Stimulated activated CD4-positive, alpha-beta T cell treated with anti-CD3 and anti-CD28 coated beads, Interleukin-15, amount 100 ng/mL, for 48 hours (primary cell): ENCODE results near the gene RINT1.
"Not testable (repeated sequence)": the region's sequence is repeated elsewhere in the genome, so short reads cannot be mapped to it uniquely, and the experiment has no call there.

Experiments used
- DNase-seq, 2 donors: peaks; one replicate each; pipeline ENCODE4 v3.0.0-alpha.2; 2020; ENCODE audit warnings: low read depth in 2 of 2

The RINT1 gene

GRCh38 chr7:105531792-105532671 lies at the start of gene RINT1:
Gene RINT1 (plus strand): TSS chr7:105532201. CDS start chr7:105532316, 115 bp downstream.
- peak; percentile 87 for DNase-seq

DNA sequence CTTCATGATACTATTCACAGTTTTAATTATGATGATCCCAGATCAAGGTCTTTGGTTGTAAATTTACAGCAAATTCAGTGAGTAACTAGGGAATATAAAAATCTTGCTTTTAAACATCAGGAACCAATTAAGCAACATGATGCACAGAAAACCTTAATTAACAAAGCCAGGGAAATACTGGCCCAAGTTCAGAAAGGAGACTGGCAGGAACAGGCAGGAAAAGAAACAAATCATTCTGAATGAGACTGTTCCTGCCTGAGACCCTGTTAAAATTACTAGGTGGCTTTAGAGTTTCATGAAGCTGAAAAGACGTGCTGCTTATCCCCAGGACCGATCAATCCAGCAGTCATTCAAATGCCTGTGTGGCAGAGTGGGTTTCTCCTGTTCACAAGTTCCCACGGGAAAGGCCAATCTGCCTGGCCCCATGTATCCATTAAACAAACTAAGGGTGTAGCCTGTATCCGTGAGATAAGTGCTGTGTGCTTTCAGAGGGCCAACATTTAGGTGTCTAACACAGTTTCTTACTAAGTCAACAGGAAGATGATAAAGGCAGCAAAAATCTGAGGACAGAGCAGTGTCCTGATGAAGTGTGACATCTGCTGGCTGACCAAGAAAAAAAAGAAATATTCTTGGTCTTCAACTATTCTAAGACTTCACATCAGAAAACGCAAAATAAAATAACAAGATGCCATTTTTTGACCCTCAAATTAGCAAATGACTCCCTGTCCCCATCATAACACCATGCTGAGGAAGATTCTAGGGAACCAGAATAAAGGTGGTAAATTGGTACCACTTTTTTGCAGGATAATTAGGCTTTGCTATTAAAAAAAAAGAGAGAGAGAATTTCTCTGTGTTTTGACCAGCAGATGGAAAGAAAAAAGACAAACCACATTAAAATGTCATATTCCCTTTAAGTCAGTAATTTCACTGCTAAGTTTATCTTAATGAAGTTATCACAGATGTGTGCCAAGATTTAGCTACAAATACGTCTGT lies 44.1 kb upstream of the RINT1 start:
- no peak for DNase-seq

DNA sequence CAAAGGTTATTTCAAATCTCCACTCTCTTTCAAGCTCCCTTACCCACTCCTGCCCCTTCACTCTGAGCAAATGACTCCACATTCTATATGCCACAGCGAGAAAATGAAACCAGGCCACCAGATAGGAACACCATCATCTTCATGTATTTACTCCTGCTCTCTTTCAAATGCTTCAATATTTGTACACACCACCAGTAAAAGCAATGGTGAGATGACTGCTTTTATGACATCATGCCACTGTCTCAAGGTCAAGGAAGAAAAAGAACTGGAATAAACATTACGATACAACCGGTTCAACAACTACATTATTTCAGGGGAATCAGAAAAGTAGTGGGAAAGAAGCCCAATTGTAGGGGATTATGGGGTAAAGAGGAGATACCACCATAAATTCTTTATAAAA lies 42.6 kb upstream of the RINT1 start:
- no peak for DNase-seq

GRCh38 chr7:105493196-105493922 lies 38.6 kb upstream of the RINT1 start:
- no peak for DNase-seq

- no peak for DNase-seq
These were observed 38.1 kb upstream of the RINT1 start for GRCh38 chr7:105493923-105494315.

DNA sequence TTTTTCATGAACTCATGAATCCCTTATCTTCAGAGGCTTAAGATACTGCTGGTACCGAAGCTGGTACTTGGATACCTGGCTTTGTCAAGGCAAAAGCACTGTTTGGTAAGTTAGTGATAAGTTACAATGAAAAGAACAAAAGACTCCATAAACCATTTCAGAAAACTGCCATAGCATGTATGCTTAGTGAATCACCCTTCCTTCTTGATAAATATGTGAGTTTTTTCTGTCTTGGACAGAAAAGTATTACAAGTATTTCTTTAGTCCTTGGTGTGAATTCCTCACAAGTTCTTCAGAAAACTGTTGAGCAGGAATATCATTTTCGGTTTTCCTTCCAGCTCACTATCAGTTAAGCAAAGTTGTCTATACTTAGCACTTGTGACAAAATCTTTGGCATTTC lies 35.5 kb upstream of the RINT1 start:
- no peak for DNase-seq

DNA sequence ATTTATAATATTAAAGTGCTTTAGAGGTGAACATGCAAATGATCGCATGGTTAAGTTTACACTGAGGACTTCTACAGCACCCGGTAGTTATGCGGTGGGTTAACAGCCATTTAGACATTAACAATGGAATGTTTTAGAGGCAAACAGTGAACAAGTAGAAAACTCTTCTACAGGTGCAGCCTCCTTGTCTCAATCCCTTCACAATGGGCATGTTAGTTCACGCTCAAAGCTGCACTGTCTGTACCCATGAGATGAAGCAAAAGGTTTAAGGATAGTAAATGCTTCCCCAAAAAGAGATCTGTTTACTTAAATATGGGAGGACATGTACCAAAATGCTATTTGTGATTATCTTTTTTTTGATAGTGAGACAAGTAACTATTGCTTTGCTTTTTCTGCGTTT lies 35.0 kb upstream of the RINT1 start:
- DNase-seq = no peak

DNA sequence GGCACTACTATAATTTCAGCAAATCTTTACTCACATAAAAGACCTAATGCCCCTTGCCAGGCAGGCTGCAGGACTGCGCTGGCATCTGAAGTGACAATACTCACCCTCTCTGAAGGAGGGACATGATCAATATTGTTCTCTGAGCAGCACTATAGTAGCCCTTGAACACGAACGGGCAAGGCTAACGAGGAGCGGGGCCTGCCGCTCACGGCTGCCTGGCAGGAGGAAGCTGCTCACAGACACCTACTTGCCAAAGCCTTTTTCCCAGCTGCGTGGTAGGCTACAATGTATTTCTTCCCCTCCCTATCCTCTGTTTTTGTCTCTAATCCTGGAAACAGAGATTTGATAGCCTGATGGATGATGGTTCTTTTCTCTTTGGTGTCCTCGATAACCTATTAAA lies 29.8 kb upstream of the RINT1 start:
- DNase-seq = no peak

- no peak for DNase-seq
These were observed 19.6 kb upstream of the RINT1 start for GRCh38 chr7:105512415-105512814.

- DNase-seq = no peak
These were observed 19.0 kb upstream of the RINT1 start for GRCh38 chr7:105512926-105513526.

DNA sequence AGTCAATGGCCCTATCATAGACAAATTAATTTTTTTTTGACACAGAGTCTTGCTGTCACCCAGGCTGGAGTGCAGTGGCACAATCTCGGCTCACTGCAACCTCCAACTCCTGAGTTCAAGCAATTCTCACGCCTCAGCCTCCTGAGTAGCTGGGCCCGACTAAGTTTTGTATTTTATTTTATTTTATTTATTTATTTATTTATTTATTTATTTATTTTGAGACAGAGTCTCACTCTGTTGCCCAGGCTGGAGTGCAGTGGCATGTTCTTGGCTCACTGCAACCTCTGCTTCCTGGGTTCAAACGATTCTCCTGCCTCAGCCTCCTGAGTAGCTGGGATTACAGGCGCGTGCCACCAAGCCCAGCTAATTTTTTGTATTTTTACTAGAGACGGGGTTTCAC lies 16.4 kb upstream of the RINT1 start:
- not testable (repeated sequence) for DNase-seq

DNA sequence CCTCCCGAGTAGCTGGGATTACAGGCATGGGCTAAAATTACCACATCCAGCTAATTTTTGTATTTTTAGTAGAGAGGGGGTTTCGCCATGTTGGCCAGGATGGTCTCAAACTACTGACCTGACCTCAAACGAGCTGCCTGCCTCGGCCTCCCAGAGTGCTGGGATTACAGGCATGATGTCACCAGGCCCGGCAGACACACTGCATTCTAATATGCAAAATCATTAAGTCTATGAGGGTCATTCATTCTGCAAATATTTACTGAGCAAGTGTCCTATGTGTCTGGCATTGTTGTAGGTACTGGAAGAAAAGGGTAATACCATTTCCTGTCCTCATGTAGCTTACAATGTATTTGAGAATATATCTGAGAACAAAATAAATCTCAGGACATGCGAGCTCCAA lies 12.6 kb upstream of the RINT1 start:
- no peak for DNase-seq

GRCh38 chr7:105520620-105521019 lies 11.4 kb upstream of the RINT1 start:
- not testable (repeated sequence) for DNase-seq

- peak in 1 of 2 donors; percentile 35 for DNase-seq
These were observed 10.8 kb upstream of the RINT1 start for GRCh38 chr7:105521027-105521716.

DNA sequence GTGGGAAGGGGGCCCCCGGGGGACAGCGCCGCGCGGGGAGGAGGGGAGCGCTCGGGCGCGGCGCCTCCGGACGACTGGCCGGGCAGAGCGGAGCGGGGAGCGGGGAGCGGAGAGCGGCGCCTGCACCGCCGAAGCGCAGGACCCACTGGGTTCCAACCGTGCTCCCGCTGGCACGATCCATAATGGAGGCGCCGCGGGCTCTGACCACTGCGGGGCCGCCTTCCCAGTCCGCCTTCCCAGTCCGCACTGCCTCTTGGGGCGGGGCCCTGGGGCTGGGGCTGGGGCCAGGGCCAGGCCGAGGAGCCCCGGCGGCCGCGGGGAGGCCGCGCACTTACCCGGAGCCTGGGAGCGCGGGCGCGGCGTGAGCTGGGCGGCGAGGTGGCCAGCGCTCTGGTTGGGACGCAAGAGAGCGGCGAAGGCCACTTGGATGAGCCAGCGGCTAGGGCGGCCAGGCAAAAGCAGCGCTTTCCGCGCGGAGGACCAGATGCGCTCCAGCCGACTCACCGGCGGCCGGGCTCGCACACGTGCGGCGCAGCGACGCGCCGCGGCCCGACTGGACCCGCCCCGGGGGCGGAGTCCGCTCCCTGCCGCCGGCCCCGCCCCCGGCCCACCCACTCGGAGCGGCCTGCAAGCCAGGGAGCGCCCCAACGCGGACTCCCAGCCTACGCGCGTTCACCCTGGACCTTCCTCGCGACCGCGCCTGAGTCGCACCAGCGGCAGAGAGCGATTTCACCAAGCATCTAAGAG lies 10.1 kb upstream of the RINT1 start, which contains the start of gene PUS7:
TSS of gene PUS7 (minus strand) at position 555 of the 747 bp plus-strand sequence. CDS start 13,759 bp downstream, outside the sequence.
- peak; percentile 69 to 76 for DNase-seq

- DNase-seq = not testable (repeated sequence)
These were observed 7.6 kb upstream of the RINT1 start for GRCh38 chr7:105524423-105524822.

GRCh38 chr7:105524840-105525239 lies 7.2 kb upstream of the RINT1 start:
- no peak for DNase-seq

DNA sequence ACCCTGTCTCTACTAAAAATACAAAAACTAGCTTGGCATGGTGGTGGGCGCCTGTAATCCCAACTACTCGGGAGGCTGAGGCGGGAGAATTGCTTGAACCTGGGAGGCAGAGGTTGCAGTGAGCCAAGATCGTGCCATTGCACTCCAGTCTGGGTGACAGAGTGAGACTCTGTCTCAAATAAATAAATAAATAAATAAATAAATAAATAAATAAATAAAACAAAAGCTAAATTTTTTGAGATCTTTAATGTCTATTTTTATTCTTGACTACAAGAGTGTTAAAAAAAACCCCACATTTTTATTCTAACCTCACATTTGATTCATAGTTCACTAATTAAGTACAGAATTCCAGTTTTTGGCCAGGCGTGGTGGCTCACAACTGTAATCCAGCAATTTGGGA lies 4.3 kb upstream of the RINT1 start:
- DNase-seq = not testable (repeated sequence)

GRCh38 chr7:105530126-105530525 lies 1.9 kb upstream of the RINT1 start:
- DNase-seq = no peak

DNA sequence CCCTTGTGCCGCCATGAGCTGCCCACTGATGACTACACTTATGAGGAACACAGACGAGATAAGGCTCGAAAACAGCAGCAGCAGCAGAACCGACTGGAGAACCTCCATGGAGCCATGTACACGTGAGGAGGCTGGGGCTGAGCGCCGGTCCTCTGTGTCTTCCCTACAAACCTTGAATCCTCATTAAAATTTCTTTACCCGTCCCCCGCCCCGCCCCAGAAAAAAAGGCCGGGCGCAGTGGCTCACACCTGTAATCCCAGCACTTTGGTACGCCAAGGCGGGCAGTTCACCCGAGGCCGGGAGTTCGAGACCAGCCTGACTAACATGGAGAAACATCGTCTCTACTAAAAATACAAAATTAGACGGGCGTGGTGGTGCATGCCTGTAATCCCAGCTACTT lies 1.5 kb upstream of the RINT1 start:
- no peak for DNase-seq
